Measurements from ENCODE around the gene IL15RA.

Gene IL15RA

DNA sequence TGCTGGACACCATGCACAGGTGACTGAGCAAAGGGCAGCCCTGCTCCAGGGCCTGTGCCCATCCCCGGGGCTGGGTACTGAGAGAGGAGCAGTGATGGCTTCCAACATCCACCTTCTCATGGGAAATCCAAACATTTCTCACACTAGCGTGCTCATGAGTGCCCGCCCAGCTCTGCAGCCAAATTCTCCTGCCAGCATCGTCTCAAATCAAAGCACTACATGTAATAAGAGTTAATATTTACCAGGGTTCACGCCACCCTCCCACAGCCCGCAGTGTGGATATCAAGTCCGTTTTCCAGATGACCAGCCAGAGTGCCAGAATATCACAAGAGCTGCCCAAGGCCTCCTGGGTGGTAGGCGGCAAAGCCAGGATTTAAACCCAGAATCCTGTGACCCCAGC is 12.1 kb downstream of the IL15RA start:
- no peaks in the 10 kb centered on the region for H3K27me3 ChIP-seq (ENCODE audit: insufficient read depth, poor library complexity, severe bottlenecking)
- H3K27ac ChIP-seq (replicated peaks): no peak overlapping the region
- DNase-seq (ENCODE audit: low read depth in 1 of 2, low spot score in 1 of 2): no peak
- TF ChIP-seq POLR2AphosphoS5 (IDR thresholded peaks at IDR 0.05; ENCODE audit: low read depth): no peak
- TF ChIP-seq REST (IDR thresholded peaks at IDR 0.05; ENCODE audit: insufficient replicate concordance, low read depth): no peak
- no peak for TF ChIP-seq GABPA (IDR thresholded peaks at IDR 0.05; ENCODE audit: low read depth)
- no peak for TF ChIP-seq CTCF (IDR thresholded peaks at IDR 0.05; ENCODE audit: insufficient read depth, low read length)
- no peak for TF ChIP-seq SPI1 (IDR thresholded peaks at IDR 0.05; ENCODE audit: borderline replicate concordance, low read depth)
- H3K4me3 ChIP-seq (replicated peaks; ENCODE audit: insufficient read depth, low read length): no peak overlapping the region

DNA sequence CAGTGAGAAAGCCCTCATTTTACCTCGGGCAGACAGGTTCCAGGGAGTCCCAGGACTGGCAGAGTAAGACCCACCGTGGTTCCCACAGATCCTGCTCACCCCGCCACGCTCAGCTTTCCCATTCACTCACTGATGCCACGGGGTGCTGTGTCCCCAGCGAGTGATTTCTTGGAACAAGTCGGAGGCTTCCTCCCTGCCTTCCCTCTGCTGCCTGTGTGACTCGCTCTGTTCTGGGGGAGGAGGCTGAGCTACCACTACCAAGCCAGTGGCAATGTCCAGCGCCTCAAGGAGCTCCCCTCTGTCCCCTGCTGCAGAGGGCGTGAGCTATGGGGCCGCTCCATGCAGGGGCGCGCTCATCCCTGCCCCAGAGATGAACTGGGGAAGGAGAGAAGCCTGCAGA is 12.6 kb downstream of the IL15RA start:
- Histone ChIP-seq H3K27ac (replicated peaks) (no peak overlapping the region), H3K4me3 (replicated peaks; ENCODE audit: insufficient read depth, low read length) (no peak overlapping the region), H3K27me3 (ENCODE audit: insufficient read depth, poor library complexity, severe bottlenecking) (no peaks in the 10 kb centered on the region)
- no peak for TF ChIP-seq GABPA (IDR thresholded peaks at IDR 0.05; ENCODE audit: low read depth)
- no peak for TF ChIP-seq POLR2AphosphoS5 (IDR thresholded peaks at IDR 0.05; ENCODE audit: low read depth)
- no peak for TF ChIP-seq CTCF (IDR thresholded peaks at IDR 0.05; ENCODE audit: insufficient read depth, low read length)
- no peak for TF ChIP-seq REST (IDR thresholded peaks at IDR 0.05; ENCODE audit: insufficient replicate concordance, low read depth)
- no peak for TF ChIP-seq SPI1 (IDR thresholded peaks at IDR 0.05; ENCODE audit: borderline replicate concordance, low read depth)
- no peak for DNase-seq (ENCODE audit: low read depth in 1 of 2, low spot score in 1 of 2)

DNA sequence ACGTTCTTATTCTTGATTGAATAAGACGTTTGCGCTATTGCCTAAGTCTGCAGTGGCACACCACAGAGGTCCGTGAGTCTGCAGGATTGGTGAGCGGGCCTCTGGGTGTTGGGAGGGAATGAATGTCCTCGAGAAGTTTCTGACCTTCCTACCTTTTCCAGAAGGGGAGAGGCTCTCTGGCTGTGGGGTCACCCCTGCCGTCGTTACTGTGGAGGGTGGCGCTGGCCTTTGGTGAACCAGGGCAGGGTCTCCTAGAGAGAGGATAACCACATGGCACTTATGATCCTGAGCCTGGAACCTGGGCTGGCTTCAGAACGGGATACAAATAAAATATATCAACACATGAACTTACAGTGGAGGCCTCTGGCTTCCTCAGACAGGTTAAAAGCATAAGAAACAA is 13.8 kb downstream of the IL15RA start:
- H3K27ac ChIP-seq (replicated peaks): no peak overlapping the region
- no peaks in the 10 kb centered on the region for H3K27me3 ChIP-seq (ENCODE audit: insufficient read depth, poor library complexity, severe bottlenecking)
- no peak overlapping the region for H3K4me3 ChIP-seq (replicated peaks; ENCODE audit: insufficient read depth, low read length)
- no peak for DNase-seq (ENCODE audit: low read depth in 1 of 2, low spot score in 1 of 2)
- no peak for TF ChIP-seq GABPA (IDR thresholded peaks at IDR 0.05; ENCODE audit: low read depth)
- no peak for TF ChIP-seq REST (IDR thresholded peaks at IDR 0.05; ENCODE audit: insufficient replicate concordance, low read depth)
- no peak for TF ChIP-seq CTCF (IDR thresholded peaks at IDR 0.05; ENCODE audit: insufficient read depth, low read length)
- TF ChIP-seq POLR2AphosphoS5 (IDR thresholded peaks at IDR 0.05; ENCODE audit: low read depth): no peak
- no peak for TF ChIP-seq SPI1 (IDR thresholded peaks at IDR 0.05; ENCODE audit: borderline replicate concordance, low read depth)
